Stimulated activated CD4-positive, alpha-beta T cell treated with anti-CD3 and anti-CD28 coated beads, Interleukin-1b, Interleukin-23, amount 100 ng/mL, for 24 hours (primary cell): ENCODE measurements around the gene ZNF20.
"Not testable (repeated sequence)": the region's sequence is repeated elsewhere in the genome, so short reads cannot be mapped to it uniquely, and the experiment has no call there.

Experiments
- DNase-seq, 4 experiments: peaks; one replicate each; pipeline ENCODE4 v3.0.0-alpha.2; 2020; ENCODE audit warnings: low read depth in 4 of 4, low spot score in 1 of 4

ZNF20 gene

GRCh38 chr19:12113121-12113520 is 27.0 kb downstream of the ZNF20 start:
- no peak for DNase-seq

- peak in 1 of 4 experiments; percentile 11 for DNase-seq
Measured at GRCh38 chr19:12112701-12113100, 27.4 kb downstream of the ZNF20 start.

- DNase-seq, result no peak
Measured at GRCh38 chr19:12111943-12112637, 28.1 kb downstream of the ZNF20 start.

GRCh38 chr19:12111176-12111575 is 29.0 kb downstream of the ZNF20 start:
- no peak for DNase-seq

DNA sequence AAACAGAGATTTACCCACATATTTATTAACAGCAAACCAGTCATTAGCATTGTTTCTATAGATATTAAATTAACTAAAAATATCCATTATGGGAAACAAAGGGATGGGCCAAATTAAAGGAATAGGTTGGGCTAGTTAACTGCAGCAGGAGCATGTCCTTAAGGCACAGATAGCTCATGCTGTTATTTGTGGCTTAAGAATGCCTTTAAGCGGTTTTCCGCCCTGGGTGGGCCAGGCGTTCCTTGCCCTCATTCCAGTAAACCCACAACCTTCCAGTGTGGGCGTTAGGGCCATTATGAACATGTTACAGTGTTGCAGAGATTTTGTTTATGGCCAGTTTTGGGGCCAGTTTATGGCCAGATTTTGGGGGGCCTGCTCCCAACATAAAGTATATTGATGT is 36.2 kb downstream of the ZNF20 start:
- not testable (repeated sequence) for DNase-seq

DNA sequence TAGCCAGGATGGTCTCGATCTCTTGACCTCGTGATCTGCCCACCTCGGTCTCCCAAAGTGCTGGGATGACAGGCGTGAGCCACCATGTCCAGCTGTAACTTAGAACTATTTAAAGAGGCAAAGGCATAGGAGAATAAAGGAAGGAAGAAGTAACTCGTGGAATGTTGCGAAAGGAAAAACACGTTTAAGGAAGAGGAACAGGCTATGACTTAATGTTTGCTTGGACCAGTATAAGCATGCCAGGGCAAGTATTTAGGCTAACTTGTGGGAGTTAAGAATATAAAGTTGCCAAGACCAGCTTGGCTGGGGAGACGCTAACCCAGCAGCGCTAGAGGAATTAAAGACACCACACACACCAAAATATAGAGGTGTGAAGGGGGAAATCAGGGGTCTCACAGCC is 42.1 kb downstream of the ZNF20 start:
- no peak for DNase-seq

DNA sequence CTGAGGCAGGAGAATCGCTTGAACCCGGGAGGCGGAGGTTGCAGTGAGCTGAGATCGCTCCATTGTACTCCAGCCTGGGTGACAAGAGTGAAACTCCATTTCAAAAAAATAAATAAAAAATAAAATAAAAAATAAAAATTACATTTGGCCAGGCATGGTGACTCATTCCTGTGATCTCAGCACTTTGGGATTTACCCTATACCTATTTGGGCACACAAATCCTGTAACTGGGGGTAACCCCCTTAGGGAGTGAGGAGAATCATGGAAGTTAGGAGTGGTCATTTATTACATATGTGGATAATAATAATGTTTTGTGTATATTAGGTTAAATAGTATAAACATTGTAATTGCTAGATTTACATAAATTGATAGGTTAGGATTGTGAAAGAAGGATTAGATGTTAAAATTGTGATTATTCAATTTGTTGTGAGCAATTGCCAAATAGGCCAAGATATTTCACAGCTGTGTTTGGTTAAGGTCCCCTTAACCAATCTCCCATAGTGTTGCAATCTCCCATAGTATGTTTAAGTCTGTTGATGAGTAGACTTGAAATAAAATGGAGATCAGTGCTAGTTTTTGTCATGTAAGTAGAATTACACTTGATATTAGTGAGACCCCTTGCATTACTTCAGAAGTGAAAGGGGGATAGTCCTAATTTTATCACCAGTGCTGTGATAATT is 44.9 kb downstream of the ZNF20 start:
- no peak for DNase-seq

DNA sequence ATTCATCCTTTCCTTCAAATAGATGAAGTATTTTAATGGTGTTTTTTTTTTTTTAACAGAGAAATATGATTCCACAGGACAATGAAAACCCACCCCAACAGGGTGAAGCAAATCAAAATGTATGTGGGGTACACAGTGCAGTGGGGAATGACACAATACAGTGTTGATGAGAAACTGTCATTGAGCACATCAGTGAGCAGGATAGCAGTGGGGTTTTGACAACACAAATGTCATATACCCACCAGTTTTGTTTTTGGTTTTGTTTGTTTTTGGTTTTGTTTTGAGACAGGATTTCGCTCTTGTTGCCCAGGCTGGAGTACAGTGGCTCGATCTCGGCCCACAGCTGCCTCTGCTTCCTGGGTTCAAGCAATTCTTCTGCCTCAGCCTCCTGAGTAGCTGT is 46.4 kb downstream of the ZNF20 start:
- DNase-seq, result no peak

DNA sequence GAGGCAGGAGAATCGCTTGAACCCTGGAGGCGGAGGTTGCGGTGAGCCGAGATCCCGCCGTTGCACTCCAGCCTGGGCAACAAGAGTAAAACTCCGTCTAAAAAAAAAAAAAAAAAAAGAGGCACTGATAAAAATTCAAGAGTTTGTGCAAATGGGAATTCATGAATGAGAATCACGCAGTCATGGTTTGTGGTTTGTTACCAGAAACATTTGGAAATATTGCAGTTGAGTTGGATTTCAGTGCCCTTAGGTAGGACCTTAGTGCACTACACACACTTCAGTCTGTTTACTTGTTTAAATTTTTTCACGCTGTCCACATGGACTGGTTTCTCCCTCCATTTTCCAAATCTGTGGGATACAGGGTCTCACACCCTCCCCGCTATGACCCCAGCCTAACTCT is 47.2 kb downstream of the ZNF20 start:
- DNase-seq, result no peak

- DNase-seq, result peak; percentile 12 to 67 (median 39)
Measured at GRCh38 chr19:12092065-12092867, 47.9 kb downstream of the ZNF20 start.

DNA sequence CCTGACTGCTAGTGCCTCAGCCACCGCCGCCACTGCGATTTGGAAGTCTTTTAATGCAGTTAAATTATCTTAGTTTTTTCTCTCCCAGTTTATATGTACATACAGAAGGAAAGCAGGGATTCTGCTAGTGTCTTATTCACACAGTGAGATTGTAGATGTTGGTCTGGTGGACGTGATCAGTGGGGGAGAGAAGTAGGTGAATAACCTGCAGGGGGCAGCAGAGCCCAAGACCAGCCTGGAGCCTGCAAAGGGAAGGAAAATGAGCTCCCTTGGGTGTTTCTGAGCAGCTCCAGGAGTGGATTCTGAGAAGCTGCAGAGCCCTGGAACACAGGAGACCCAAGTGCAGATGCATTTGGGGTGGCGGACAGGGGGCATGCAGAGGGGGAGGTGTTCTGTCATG is 49.3 kb downstream of the ZNF20 start:
- DNase-seq, result peak; percentile 45 to 56 (median 52)

- DNase-seq, result no peak
Measured at GRCh38 chr19:12085074-12085818, 54.9 kb downstream of the ZNF20 start.

- DNase-seq, result not testable (repeated sequence)
Measured at GRCh38 chr19:12083336-12083735, 56.8 kb downstream of the ZNF20 start.
